Measurements from ENCODE around the gene CCDC80.

Gene CCDC80

GRCh38 chr3:112633757-112634156 is 7.2 kb downstream of the CCDC80 start:
- DNase-seq (ENCODE audit: low read depth, low spot score) = no peak

DNA sequence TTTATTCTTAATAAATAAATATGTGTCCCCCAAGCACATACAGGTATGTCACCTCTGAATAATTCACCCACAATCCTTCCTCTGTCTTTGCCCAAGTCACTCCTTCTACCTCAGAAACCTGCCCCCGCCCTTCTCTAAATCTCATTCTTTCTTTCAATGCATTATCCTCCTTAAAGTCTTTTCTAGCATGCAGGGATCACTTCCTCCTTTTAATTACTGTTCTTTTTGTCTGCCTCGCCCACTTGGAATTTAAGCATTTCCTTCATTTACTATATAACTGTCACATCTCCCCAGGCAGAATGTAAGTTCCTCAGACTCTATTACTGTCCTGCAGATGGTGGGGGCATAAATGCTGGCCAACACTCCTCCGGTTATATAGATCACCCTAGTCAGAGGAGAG is 7.8 kb downstream of the CCDC80 start:
- no peak for DNase-seq (ENCODE audit: low read depth, low spot score)

- no peak for DNase-seq (ENCODE audit: low read depth, low spot score)
Observed at GRCh38 chr3:112632596-112632995, 8.3 kb downstream of the CCDC80 start.

DNA sequence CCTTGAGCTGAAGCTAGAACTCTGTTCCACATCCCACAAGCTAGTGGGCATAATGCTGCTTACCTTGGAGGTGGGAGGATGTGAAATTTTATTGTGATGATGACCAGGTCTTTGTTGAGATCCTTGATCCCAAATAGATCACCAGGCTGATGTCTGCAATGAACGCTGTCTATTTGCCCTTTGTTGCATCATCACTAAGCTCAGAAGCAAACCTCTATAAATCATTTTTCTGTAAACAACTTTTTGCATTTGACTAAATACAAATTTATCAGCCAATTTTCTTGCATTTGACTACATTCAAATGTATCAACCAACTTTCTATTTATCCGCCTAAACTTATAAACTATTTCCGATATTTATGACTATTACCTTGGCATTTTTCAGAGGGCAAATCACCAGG is 9.7 kb downstream of the CCDC80 start:
- DNase-seq (ENCODE audit: low read depth, low spot score) = no peak

DNA sequence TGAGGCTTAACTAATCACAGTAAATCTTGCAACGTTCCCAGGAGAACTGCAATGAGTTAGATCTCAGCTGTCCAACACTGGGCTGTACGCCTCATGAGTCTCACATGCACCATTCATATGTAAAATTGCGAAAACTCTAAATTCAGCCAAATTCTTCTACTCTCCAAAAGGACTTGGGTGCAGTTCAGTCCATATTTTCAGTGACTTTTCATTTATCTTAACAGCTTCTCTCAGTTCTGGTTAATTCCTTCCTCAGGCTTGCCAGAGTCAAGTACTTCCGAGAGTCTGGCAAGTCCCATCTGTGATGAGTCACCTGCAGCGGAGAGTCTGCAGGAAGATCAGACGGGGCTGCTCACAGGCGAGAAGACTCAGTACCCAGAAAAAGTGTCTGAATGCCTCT is 11.5 kb downstream of the CCDC80 start:
- no peak for DNase-seq (ENCODE audit: low read depth, low spot score)

DNA sequence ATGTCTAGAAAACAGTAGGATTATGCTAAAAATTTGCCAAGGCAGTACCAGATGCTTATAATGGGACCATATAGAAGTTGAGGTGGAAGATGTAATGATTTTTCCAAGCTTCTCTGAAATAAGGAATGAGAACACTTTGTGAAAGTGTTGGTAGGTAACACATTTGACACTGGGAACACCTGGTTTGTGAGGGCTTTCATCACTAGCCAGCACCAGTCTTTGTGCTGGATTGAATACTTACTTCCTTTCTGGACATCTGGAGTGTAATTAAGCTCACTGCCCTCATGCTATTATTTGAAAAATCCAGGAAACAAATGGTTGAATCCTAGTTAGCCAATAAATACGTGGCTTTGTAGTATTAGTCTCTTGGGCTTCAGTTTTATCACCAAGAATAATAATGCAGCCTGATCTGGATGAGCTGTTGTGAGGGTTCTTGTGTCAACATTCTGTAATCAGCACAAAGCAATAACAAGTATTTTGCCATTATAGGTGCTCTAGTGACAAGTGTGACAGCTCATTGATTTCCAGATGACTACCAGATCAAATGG is 12.9 kb downstream of the CCDC80 start:
- DNase-seq (ENCODE audit: low read depth, low spot score) = no peak

GRCh38 chr3:112627419-112627818 is 13.5 kb downstream of the CCDC80 start:
- no peak for DNase-seq (ENCODE audit: low read depth, low spot score)

GRCh38 chr3:112623717-112624116 is 17.2 kb downstream of the CCDC80 start:
- no peak for DNase-seq (ENCODE audit: low read depth, low spot score)

DNA sequence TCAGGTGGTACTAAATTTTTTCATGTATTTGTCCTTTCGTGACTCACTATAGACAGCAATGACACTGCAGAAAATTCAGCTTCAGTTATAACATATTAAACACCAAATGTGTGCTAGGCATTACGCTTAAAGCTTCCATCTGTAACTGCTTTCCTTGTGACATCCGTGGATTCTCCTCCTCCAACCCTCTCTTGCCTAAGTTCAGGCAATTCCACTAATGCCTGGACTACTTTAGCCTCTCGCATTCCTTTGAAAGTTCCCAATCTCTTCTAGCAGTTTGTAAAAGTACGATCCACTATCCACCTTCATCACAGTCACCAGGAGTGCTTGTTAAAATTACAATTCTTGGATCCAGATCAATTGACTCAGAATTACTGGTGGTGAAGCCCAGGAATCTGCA is 17.7 kb downstream of the CCDC80 start:
- no peak for DNase-seq (ENCODE audit: low read depth, low spot score)

- DNase-seq (ENCODE audit: low read depth, low spot score) = no peak
Observed at GRCh38 chr3:112619295-112619694, 21.6 kb downstream of the CCDC80 start.

GRCh38 chr3:112617285-112617684 is 23.7 kb downstream of the CCDC80 start:
- DNase-seq (ENCODE audit: low read depth, low spot score) = no peak

DNA sequence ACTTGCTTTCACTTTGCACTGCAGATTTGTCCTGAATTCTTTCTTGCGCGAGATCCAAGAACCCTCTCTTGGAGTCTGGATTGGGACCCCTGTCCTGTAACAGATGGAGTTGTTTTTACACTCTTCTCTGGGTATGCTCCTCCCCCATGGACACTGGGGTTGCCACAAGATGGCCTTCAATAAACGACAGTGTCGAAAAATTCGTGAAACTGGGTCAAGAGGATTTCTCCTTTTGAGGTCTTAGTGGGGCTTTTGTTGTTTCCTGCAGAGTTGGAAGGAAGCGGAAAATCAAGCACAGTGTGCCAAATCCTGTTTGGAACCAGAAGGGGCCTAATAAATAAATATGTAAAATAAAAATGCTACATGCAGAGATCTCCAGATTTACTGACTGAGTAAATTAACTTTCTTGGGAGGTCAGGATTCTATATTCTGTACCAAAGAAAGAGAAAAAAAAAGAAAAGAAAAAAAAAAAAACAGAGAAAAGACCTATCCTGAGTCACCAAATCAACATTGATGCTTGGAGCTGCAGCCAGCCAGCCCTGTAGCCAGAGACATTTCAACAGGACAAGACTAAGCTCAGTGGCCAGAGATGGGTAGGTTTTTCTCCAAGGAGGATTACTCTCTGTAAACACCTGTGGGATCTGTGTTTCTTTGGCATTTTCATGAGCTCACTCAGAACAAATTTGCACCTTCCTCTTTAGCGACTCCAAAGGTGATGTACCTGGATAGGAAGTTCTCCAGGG is 24.8 kb downstream of the CCDC80 start:
- DNase-seq (ENCODE audit: low read depth, low spot score) = no peak

GRCh38 chr3:112611752-112612515 is 29.0 kb downstream of the CCDC80 start:
- no peak for DNase-seq (ENCODE audit: low read depth, low spot score)

DNA sequence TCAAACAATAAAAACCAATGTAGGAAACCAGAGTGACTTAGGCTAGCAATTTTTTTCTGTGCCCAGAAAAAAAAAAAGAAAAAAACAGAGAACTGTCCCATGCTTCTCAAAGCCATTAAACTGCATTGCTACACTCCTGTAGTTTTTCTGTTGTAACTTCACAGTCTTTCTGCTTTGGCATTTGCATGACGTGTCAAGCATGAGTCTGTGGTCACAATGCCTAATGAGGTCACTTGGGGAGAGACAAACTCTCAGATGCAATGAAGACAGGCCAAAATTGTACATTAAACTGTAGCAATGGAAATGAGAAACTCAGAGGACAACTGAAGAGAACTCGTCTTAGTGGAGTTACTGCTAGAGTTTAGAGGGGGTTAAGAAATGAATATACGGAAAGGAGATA is 30.8 kb downstream of the CCDC80 start:
- no peak for DNase-seq (ENCODE audit: low read depth, low spot score)

- no peak for DNase-seq (ENCODE audit: low read depth, low spot score)
Observed at GRCh38 chr3:112607863-112608262, 33.1 kb downstream of the CCDC80 start.

DNA sequence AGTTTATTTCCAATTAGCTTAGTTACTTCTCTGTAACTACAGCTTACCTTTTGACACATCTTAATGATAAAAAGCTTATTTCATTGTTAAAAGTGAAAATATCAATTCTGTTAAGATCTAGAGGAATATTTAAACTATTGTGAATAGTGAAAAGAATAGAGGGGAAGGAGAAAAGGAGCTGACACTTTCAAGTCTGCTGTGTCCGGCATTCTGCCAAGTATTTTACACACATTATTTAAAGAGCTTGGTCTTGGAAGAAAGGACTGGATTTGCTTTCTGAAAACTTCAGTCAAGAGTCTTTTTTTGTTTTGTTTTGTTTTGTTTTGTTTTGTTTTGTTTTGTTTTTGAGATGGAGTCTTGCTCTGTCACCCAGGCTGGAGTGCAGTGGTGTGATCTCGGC is 34.8 kb downstream of the CCDC80 start:
- DNase-seq (ENCODE audit: low read depth, low spot score) = no peak

GRCh38 chr3:112605285-112605684 is 35.7 kb downstream of the CCDC80 start:
- no peak for DNase-seq (ENCODE audit: low read depth, low spot score)

DNA sequence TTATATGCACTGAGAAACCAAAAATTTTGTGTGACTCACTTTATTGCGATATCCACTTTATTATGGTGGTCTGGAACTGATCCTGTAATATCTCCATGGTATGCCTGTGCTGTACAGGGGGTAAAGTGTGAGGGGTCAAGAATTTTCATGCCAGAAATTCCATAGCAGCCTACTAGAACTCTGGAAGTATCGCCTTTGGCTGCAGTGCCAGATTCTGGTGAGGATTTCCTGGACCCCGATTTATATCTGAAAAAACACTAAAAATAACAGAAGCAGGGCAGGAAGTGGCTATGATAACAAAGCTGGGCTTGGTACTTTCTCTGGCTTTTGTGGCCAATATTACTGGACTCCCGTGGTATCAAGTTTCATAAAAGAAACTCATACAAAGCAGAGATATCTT is 36.4 kb downstream of the CCDC80 start:
- no peak for DNase-seq (ENCODE audit: low read depth, low spot score)

DNA sequence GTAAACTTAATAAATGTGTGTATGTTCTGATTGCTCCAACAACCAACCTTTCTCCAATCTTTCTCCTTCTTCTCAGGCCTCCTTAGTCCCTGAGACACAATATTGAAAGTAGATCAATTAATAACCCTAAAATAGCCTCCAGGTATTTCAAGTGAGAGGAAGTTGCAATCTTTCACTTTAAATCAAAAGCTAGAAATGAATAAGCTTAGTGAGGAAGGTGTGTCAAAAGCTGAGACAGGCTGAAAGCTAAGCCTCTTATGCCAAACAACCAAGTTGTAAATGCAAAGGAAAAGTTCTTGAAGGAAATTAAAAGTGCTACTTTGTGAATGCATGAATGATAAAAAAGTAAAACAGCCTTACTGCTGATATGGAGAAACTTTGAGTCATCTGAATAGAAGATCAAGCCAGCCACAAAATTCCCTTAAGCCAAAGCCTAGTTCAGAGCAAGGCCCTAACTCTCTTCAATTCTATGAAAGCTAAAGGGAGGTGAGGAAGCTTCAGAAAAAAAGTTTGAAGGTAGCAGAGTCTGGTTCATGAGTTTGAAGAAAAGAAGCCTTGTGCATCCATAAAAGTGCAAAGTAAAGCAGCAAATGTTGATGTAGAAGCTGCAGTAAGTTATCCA is 38.6 kb downstream of the CCDC80 start:
- no peak for DNase-seq (ENCODE audit: low read depth, low spot score)

- no peak for DNase-seq (ENCODE audit: low read depth, low spot score)
Observed at GRCh38 chr3:112598731-112599130, 42.2 kb downstream of the CCDC80 start.

DNA sequence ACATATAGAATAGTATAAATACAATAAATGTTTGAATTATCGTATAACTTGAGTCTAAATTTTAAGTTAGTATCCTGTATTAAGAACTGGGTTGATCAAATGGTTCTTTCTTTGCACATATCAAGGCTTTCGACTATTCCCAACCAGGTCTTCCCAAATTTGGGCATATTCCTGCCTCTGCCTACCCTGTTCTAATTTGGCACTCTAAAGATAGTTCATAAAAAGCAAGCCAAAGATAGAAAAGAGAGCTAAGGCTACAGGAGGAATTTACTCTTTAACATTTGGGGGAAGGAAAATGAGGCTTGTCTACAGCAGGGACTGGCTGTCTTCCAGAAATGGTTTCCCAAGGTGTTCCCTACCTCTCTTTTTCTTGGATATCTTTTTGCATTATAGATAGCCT is 43.0 kb downstream of the CCDC80 start:
- DNase-seq (ENCODE audit: low read depth, low spot score) = no peak

- no peak for DNase-seq (ENCODE audit: low read depth, low spot score)
Observed at GRCh38 chr3:112594856-112595255, 46.1 kb downstream of the CCDC80 start.

GRCh38 chr3:112593258-112593657 is 47.7 kb downstream of the CCDC80 start:
- no peak for DNase-seq (ENCODE audit: low read depth, low spot score)

Measured in activated naive CD8-positive, alpha-beta T cell treated with anti-CD3 and anti-CD28 coated beads, Interleukin-2, amount 50 U/mL, for 16 hours (primary cell).